GM12892 (cell line): ENCODE data around the gene GOLGA6L2.

Source experiments
- POLR2A ChIP-seq: IDR thresholded peaks from 2 replicates; pipeline ENCODE4 v1.6.1; 2011; ENCODE audit warnings: low read depth, low read length, control low read depth
- POLR2AphosphoS5 ChIP-seq: IDR thresholded peaks from 2 replicates; pipeline ENCODE4 v1.6.1; 2011; ENCODE audit warnings: low read depth, low read length, control low read depth
- TAF1 ChIP-seq: IDR thresholded peaks from 2 replicates; pipeline ENCODE4 v1.6.1; 2011; ENCODE audit warnings: low read depth, mild to moderate bottlenecking, control low read depth, low read length, borderline replicate concordance

DNA sequence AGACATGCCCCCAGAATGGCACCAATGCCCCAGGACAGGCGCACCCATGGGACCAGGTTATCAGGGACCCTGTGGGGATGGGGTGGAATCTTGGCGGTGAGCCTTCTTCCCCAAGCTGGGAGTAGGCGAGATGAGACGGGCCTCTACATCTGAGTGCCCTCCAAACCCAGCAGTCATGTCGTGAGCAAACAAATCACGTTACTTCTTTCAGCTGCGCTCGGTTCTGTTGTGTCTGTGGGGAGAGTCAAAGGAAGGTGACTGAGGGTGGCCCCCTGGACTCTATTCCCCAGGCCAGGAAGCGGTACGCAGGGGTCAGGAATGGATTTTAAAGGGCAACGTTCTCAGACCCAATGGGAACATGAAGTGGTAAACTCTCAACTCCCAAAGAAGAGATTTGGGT is 2.8 kb downstream of the GOLGA6L2 start:
- TF ChIP-seq POLR2A (no peak), POLR2AphosphoS5 (no peak), TAF1 (no peak)
